ENCODE data around the gene GSPT1. TPM values are rescaled to one million over a fixed set of nuclear protein-coding genes. Genes with fewer than 3 reads are reported as not detected.

GSPT1 gene
- total and polyA plus RNA-seq, 2 experiments from 2014 or later = 64.6 to 101 TPM

DNA sequence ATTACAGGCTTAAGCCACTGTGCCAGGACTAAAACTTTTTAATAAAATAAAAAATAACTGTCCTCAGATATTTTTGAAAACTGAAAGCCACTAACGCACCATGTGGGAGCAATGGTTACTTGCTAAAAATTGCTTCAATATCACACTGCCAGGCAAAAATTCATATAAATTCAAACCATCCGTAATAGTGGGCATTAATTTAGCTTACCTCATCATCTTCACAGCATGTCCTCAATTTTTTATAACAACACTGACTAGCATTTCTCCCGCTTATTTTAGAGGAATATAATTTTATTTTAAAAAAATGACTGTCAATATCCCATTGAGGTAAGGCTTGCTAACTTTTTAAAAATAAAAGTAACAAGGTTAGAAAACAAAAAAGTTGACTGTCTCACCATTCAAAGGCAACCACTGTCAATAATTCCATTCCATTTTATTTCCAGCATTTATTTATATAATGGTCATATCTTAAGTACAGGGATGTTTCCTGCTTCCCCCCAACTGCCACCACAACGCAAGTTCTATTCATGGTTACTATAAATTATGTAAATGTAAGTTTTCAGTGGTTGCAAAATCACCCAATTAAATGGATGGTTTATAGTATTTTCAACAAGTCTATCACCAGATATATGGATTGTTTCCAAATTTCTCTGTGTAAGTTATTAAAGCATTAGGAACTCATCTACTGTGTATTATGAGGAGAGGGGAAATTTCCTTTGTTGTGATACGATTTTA, 25.4 kb downstream of the GSPT1 start:
- H3K27me3 ChIP-seq = no peaks in the 10 kb centered on the region
- H3K27ac ChIP-seq = no peak overlapping the region
- H3K4me3 ChIP-seq = no peak overlapping the region
- peaks cover 47% of the 10 kb centered on the region for H3K36me3 ChIP-seq
- TF ChIP-seq, protein P1, sequence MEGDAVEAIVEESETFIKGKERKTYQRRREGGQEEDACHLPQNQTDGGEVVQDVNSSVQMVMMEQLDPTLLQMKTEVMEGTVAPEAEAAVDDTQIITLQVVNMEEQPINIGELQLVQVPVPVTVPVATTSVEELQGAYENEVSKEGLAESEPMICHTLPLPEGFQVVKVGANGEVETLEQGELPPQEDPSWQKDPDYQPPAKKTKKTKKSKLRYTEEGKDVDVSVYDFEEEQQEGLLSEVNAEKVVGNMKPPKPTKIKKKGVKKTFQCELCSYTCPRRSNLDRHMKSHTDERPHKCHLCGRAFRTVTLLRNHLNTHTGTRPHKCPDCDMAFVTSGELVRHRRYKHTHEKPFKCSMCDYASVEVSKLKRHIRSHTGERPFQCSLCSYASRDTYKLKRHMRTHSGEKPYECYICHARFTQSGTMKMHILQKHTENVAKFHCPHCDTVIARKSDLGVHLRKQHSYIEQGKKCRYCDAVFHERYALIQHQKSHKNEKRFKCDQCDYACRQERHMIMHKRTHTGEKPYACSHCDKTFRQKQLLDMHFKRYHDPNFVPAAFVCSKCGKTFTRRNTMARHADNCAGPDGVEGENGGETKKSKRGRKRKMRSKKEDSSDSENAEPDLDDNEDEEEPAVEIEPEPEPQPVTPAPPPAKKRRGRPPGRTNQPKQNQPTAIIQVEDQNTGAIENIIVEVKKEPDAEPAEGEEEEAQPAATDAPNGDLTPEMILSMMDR (IDR thresholded peaks at IDR 0.05; ENCODE audit: low read depth, low read length) = no peak
- no peaks in the 10 kb centered on the region for H3K9me3 ChIP-seq (ENCODE audit: low read depth)
- no peaks in the 10 kb centered on the region for H3K4me1 ChIP-seq (ENCODE audit: low read depth)
- no peak for DNase-seq (ENCODE audit: low read depth in 1 of 2, low spot score in 1 of 2)

GRCh38 chr16:11886881-11887280, 28.9 kb downstream of the GSPT1 start:
- TF ChIP-seq, protein P1 (IDR thresholded peaks at IDR 0.05; ENCODE audit: low read depth, low read length) = no peak
- Histone ChIP-seq H3K4me1 (ENCODE audit: low read depth) (no peaks in the 10 kb centered on the region), H3K27me3 (no peaks in the 10 kb centered on the region), H3K36me3 (peaks cover 52% of the 10 kb centered on the region), H3K9me3 (ENCODE audit: low read depth) (no peaks in the 10 kb centered on the region), H3K27ac (no peak overlapping the region), H3K4me3 (no peak overlapping the region)
- no peak for DNase-seq (ENCODE audit: low read depth in 1 of 2, low spot score in 1 of 2)

DNA sequence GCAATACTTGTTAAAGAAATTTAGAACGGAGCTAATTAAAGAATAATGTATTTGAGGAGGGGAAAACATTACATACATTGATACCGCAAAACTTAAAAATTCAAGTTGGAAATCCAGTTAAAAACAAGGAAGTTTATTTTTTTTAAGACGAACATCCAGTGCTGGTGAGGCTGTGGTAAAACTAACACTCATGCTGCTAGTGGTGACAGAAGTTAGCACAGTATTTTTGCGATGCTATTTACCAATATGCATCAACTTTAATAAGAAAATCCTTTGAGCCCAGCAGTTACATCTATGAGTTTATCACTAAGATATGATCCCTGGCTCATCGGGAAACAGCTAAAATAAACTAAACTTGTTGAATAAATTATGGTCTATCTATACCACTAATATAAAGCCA, 31.7 kb downstream of the GSPT1 start:
- TF ChIP-seq, protein P1 (IDR thresholded peaks at IDR 0.05; ENCODE audit: low read depth, low read length) = no peak
- Histone ChIP-seq H3K27ac (no peak overlapping the region), H3K36me3 (peaks cover 59% of the 10 kb centered on the region), H3K27me3 (no peaks in the 10 kb centered on the region), H3K4me3 (no peak overlapping the region), H3K9me3 (ENCODE audit: low read depth) (no peaks in the 10 kb centered on the region), H3K4me1 (ENCODE audit: low read depth) (no peaks in the 10 kb centered on the region)
- DNase-seq (ENCODE audit: low read depth in 1 of 2, low spot score in 1 of 2) = no peak

DNA sequence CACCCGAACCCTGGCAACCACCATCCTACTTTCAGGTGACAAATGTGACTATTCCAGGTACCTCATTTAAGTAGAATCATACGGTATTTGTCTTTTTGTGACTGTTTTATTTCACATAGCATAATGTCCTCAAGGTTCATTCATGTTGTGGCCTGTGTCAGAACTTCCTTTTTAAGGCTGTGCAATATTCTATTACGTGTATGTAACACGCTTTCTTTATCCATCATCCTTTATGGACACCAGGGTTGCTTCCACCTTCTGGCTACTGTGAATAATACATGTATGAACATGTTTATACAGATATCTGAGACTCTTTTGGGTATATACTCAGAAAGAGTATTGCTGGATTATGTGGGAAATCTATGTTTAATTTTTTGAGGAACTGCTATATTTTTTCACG, 35.7 kb downstream of the GSPT1 start:
- no peaks in the 10 kb centered on the region for H3K9me3 ChIP-seq (ENCODE audit: low read depth)
- H3K4me1 ChIP-seq (ENCODE audit: low read depth) = no peaks in the 10 kb centered on the region
- H3K4me3 ChIP-seq = no peak overlapping the region
- peaks cover 62% of the 10 kb centered on the region for H3K36me3 ChIP-seq
- DNase-seq (ENCODE audit: low read depth in 1 of 2, low spot score in 1 of 2) = no peak
- H3K27me3 ChIP-seq = no peaks in the 10 kb centered on the region
- TF ChIP-seq, protein P1 (IDR thresholded peaks at IDR 0.05; ENCODE audit: low read depth, low read length) = no peak
- H3K27ac ChIP-seq = no peak overlapping the region

DNA sequence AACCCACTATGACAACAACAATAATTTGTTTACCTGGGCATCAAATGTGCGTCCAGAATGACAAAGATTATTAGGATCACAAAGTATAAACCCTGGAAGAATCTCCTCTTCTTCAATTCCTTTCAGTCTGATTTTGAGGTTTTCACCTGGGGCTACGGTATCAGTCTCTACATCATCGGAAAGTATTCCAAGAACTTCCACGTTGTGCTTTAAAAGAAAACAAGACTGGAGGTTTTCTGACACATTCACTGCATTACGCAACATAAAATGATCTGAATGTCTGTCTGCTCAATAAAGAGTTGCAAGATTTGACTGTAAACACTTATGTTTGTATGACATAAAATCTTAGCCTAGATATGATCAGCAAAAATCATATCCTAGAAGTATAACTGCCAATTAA, 38.4 kb downstream of the GSPT1 start:
- Histone ChIP-seq H3K36me3 (peaks cover 69% of the 10 kb centered on the region), H3K4me1 (ENCODE audit: low read depth) (no peaks in the 10 kb centered on the region), H3K9me3 (ENCODE audit: low read depth) (no peaks in the 10 kb centered on the region), H3K27me3 (no peaks in the 10 kb centered on the region), H3K4me3 (no peak overlapping the region), H3K27ac (peak overlapping the region; percentile 45)
- TF ChIP-seq, protein P1 (IDR thresholded peaks at IDR 0.05; ENCODE audit: low read depth, low read length) = no peak
- peak in 1 of 2 donors; percentile 29 for DNase-seq (ENCODE audit: low read depth in 1 of 2, low spot score in 1 of 2)

All from cardiac muscle cell (in vitro differentiated cells and primary cell).